GM21576 (cell line): Measurements from ENCODE around the gene AP2B1.
A peak's percentile ranks its signal among the peaks of the same experiment; 100 is the strongest.
"Not testable (repeated sequence)": the region's sequence is repeated elsewhere in the genome, so short reads cannot be mapped to it uniquely, and the experiment has no call there.

Experiments
- ATAC-seq: cut with Tn5 transposase; IDR thresholded peaks from one replicate; pipeline ENCODE4 v1.9.1; 2021; ENCODE audit warnings: mild to moderate bottlenecking, moderate library complexity; ENCODE audit not compliant: unreplicated experiment

AP2B1 gene

GRCh38 chr17:35587074-35587961 is at the start of gene AP2B1:
TSS of gene AP2B1 (plus strand) at chr17:35587322. CDS start at chr17:35594031, 6,709 bp downstream.
- peak; percentile 83 for ATAC-seq

- no peak for ATAC-seq
Measured at GRCh38 chr17:35537601-35538141, 49.5 kb upstream of the AP2B1 start, which contains the start of gene SLFN12L. TSS of gene SLFN12L (minus strand) at chr17:35537678. CDS start at chr17:35522364, 15,314 bp downstream.

- no peak for ATAC-seq
Measured at GRCh38 chr17:35539659-35540026, 47.5 kb upstream of the AP2B1 start.

GRCh38 chr17:35540589-35541404 is 46.3 kb upstream of the AP2B1 start:
- no peak for ATAC-seq

GRCh38 chr17:35541434-35541833 is 45.7 kb upstream of the AP2B1 start:
- ATAC-seq, result no peak

- ATAC-seq, result no peak
Measured at GRCh38 chr17:35542990-35543389, 44.1 kb upstream of the AP2B1 start.

GRCh38 chr17:35543856-35544255 is 43.3 kb upstream of the AP2B1 start:
- ATAC-seq, result no peak

GRCh38 chr17:35545150-35545549 is 42.0 kb upstream of the AP2B1 start:
- ATAC-seq, result no peak

GRCh38 chr17:35546487-35546886 is 40.6 kb upstream of the AP2B1 start:
- ATAC-seq, result no peak

GRCh38 chr17:35548208-35548810 is 38.8 kb upstream of the AP2B1 start:
- ATAC-seq, result no peak

- ATAC-seq, result no peak
Measured at GRCh38 chr17:35548978-35549377, 38.1 kb upstream of the AP2B1 start.

GRCh38 chr17:35553310-35553709 is 33.8 kb upstream of the AP2B1 start:
- no peak for ATAC-seq

- no peak for ATAC-seq
Measured at GRCh38 chr17:35554668-35555067, 32.5 kb upstream of the AP2B1 start.

GRCh38 chr17:35555691-35556090 is 31.4 kb upstream of the AP2B1 start:
- ATAC-seq, result no peak

GRCh38 chr17:35557353-35557752 is 29.8 kb upstream of the AP2B1 start:
- ATAC-seq, result no peak

GRCh38 chr17:35559495-35560210 is 27.5 kb upstream of the AP2B1 start:
- no peak for ATAC-seq

GRCh38 chr17:35560703-35561102 is 26.4 kb upstream of the AP2B1 start, which contains the start of gene SLFN14:
TSS of gene SLFN14 (minus strand) at chr17:35560819. CDS start at chr17:35558062, 2,757 bp downstream.
- ATAC-seq, result no peak

GRCh38 chr17:35563181-35563580 is 23.9 kb upstream of the AP2B1 start:
- not testable (repeated sequence) for ATAC-seq

- no peak for ATAC-seq
Measured at GRCh38 chr17:35566968-35567367, 20.2 kb upstream of the AP2B1 start.

GRCh38 chr17:35568561-35568960 is 18.6 kb upstream of the AP2B1 start:
- ATAC-seq, result no peak
